ENCODE measurements around the gene RIMKLA.

The RIMKLA gene

DNA sequence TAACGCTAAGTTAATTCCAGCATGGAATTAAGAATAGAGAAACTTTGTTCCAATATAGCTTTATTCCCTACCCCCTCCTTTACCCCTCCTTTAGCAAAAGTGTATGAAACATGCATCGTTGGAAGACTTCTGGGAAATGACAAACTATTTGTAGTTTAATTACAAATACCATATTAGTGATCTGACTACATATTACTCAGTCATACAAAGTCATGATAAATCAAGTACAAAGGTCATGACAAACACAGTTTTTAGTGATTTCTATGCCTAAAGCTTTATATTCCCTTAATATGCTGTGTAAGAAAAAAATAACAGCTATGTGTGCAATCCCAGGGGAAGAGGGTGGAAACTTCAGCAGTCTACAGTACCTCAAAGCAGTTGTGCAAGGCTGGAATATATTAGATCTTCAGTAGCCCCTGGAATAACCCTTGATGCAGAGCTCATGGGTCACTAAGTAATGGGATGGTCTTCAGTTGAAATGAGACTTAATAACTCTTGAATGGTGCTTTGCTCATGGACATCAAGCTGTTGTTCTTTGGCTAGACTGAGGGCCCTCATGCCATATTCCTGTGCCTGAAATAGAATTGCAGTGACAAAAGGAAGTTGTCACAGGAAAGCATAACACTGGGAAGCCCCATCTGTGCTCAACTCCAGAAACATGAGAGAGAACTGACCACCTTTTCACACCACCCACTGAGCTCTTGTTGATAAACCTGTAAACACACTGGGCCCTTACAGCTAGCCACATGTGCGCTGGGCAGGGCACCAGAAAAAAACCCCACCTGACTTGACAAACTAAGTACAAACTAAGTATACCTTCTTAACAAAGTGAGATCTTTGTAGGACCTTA is 49.9 kb downstream of the RIMKLA start:
- no peak for DNase-seq (ENCODE audit: low read depth, low spot score)

DNA sequence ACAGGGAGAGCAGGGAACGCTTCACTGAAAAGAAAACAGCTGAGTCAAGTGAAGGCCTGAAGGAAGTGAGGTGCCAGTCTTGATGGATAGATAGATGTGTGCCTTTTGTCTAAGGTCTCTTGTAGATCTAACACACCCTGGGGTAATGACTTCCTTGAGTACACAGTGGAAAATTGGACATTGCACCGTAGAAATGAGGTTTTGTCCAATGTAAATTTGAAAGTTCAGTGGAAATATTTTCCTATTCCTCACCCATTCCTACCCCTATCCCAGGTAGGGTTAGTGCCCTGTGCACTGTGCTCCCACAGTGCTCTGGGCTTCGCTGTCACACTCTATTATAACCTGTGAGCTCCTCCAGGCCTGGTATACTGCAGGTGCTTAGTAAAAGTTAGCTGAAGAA is 50.9 kb downstream of the RIMKLA start:
- DNase-seq (ENCODE audit: low read depth, low spot score): no peak

DNA sequence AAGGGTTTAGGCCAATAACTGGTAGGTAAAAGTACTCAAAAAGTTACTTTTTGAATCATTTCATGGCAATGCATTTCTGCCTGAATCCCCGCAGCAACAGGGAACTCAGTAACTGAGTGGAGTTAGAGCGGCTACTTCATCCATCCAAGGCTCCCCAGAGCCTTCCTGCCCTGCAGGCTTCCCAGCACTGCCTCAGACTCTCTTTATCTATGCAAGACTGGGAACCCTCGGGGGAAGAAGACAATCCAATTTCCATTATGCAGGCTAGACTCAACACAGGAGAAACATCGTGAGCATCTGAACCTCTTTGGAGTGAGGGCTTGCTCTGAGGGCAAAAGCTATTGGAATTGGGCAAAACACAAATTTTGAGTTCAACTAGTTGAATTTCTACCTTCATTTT is 52.1 kb downstream of the RIMKLA start:
- no peak for DNase-seq (ENCODE audit: low read depth, low spot score)

DNA sequence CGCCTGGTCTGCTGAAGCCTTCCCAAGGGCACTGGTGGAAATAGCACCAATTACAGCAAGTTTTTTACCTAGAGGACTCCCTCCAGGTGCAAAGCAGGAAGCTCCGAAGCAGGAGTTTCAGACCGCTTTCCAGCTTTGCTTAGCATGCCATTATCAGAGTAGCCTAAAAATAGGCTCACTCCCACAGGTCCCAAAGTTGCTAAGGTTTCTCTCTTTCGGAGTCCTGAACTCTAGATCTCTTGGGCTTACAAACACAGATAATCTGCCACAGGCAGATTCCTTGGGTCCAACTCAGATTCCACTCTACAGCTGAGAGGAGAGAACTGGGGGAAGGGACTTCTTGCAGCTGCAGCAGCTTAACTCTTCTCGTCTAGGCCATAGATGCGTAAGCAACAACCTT is 52.8 kb downstream of the RIMKLA start:
- DNase-seq (ENCODE audit: low read depth, low spot score): no peak

DNA sequence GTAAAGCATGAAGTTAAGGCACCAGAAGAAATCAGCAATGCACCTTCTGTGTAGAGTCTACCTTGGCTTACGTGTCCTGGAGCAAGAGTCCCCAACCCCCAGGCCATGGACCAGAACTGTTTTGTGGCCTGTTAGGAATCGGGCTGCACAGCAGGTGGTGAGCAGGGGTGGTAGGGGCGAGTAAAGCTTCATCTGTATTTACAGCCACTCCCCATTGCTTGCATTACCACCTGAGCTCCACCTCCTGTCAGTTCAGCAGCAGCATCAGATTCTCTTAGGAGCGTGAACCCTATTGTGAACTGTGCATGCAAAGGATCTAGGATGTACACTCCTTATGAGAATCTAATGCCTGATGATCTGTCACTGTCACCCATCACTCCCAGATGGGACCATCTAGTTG is 53.7 kb downstream of the RIMKLA start:
- DNase-seq (ENCODE audit: low read depth, low spot score): no peak

DNA sequence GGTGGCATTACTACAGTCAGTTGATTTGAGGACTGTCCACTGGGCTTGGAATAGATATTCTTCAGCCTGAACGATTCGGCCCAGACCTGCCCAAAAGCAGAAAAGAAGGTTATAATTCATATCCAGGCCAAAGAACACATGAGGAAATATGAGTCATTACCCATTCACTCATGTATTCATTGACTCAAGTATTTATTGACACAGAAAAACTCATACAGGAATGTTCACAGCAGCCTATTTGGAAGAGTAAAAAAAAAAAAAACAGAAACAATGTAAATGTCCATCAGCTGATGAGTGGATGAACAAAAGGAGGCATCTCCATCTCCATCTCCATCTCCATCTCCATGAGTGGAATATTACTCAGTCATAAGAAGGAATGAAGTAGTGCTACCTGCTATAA is 59.3 kb downstream of the RIMKLA start:
- no peak for DNase-seq (ENCODE audit: low read depth, low spot score)

DNA sequence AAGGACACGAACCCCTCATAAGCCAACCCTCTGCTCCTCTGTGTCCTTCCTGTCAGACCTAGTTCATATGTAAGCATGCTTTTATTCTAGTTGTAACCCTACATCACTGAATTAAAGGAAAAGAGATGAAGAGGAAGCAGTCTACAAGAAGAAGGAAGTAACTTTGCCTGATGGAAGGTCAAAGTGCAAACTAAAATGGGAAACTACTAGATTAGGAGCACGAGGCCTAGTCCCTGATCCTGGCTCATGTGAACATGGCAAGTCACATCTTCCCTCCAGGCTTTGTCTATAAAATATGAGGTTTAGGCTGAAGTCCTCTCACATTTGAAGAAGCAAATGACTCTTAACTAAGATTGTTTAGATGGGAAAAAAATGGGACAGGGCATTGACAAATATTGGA is 62.1 kb downstream of the RIMKLA start:
- DNase-seq (ENCODE audit: low read depth, low spot score): no peak

DNA sequence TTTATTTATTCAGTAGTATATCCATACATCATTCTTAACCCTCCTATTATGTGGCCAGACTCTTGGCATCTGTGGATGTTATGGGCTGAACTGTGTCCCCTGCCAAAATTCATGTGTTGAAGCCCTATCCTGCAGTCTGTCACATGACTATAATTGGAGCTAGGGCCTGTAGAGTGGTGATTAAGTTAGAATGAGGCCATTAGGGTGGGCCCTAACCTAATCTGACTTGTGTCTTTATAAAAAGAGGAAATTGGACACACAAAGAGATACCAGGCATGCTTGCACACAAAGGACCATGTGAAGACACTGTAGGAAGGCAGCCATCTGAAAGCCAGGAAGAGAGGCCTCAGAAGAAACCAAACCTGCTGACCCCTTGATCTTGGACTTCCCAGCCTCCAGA is 68.7 kb downstream of the RIMKLA start:
- DNase-seq (ENCODE audit: low read depth, low spot score): no peak

DNA sequence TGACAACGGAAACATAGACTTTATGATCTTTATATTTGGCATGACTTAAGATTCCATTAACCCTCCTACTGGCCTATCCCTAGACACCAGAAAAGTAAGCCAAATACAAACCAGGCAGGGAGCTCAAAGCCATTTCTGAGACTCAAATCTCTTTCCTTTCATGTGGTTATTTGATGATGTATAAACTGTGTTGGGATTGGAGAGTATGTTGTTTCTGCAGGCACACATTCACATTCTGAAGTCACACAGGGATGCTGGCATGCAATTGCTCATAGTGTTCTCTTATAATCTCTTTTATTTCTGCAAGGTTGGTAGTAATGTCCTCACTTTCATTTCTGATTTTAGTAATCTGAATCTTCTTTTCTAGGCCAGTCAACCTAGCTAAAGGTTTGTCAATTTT is 69.5 kb downstream of the RIMKLA start:
- DNase-seq (ENCODE audit: low read depth, low spot score): no peak

DNA sequence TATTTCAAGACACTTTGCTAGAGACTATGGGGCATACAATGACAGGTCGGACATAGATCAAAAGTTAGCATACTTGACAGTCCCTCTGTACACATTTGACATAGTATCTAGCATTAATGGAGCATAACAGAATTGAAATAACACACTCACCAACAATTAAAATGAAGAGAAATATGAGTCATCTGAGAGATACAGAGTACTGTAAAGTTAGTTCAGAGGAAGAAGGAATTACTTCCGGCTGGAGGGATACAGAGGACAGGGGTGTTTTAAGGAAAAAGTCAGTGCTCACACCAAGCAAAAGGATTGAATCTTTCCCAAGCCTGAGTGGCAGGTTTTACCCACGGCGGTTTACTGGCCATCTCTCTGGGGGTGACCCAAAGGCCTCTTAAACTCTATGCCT is 72.8 kb downstream of the RIMKLA start:
- no peak for DNase-seq (ENCODE audit: low read depth, low spot score)

DNA sequence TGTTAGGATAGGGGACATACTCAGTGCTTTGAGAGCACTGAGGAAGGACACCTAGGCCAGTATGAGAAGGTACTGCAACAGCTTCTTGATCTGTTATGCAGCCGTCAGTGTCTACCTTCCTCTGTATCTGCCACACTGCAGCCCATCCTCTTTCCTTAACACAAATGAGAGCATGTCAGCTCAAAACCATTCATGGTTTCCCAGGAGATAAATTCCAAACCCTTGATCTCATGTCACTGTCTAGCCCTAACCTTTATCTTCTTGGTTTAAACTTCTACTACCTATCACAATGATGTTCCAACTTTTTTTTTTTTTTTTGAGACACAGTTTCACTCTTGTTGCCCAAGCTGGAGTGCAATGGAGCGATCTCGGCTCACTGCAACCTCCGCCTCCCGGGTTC is 73.8 kb downstream of the RIMKLA start:
- DNase-seq (ENCODE audit: low read depth, low spot score): no peak

DNA sequence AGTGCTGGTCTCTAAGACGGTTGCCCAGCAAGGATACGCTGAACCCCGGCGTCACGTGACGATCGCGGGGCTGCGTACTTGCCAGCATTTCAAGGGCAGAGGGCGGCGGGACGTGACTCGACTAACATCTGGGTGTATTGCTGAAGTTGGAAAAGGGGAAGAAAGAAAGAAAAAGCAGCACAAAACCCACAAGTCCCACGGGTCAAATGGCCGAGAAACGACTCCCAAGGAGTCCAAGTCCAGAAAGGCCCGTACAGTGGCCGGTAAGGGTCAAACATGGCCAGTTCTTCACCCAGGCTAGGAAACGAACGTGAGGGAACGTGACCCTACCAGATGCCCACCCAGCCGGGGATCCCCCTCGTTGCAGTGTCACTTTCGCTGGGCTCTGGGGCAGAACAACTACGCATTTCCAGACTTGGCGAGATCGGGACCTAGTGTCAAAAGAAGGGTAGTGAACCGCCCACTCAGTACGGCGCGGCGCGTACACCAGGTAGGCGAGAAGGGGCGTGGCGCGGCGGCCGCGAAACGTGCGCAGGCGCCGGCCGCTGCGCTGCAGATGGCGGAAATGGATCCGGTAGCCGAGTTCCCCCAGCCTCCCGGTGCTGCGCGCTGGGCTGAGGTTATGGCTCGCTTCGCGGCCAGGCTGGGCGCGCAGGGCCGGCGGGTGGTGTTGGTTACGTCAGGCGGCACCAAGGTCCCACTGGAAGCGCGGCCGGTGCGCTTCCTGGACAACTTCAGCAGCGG is 75.6 kb downstream of the RIMKLA start, which contains the start of the genes PPCS and ZMYND12:
Gene PPCS (plus strand): TSS at position 534 of the 744 bp plus-strand sequence. CDS start 23 bp downstream, at position 557.
Gene ZMYND12 (minus strand): TSS at position 13 of the 744 bp plus-strand sequence. CDS start 25 bp downstream, outside the sequence.
- DNase-seq (ENCODE audit: low read depth, low spot score): peak; percentile 81

DNA sequence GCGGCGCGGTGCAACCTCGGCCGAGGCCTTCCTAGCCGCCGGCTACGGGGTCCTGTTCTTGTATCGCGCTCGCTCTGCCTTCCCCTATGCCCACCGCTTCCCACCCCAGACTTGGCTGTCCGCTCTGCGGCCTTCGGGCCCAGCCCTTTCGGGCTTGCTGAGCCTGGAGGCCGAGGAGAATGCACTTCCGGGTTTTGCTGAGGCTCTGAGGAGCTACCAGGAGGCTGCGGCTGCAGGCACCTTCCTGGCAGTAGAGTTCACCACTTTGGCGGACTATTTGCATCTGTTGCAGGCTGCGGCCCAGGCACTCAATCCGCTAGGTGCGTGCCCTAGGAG is 76.1 kb downstream of the RIMKLA start:
- peak; percentile 19 for DNase-seq (ENCODE audit: low read depth, low spot score)

DNA sequence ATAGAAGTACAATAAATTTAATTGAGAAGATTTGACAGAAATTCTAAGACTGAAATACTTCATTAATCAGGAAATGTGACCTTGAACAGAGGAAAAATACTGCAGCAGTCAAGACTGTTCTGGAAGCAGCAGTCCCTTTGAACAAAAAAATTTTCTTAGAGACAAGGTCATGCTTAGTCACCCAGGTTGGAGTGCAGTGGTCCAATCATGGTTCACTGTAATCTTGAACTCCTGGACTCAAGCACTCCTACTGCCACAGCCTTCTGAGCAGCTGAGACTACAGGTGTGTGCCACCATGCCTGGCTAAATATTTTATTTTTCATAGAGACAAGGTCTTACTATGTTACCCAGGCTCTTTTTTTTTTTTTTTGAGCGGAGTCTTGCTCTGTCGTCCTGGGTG is 80.6 kb downstream of the RIMKLA start:
- DNase-seq (ENCODE audit: low read depth, low spot score): no peak

DNA sequence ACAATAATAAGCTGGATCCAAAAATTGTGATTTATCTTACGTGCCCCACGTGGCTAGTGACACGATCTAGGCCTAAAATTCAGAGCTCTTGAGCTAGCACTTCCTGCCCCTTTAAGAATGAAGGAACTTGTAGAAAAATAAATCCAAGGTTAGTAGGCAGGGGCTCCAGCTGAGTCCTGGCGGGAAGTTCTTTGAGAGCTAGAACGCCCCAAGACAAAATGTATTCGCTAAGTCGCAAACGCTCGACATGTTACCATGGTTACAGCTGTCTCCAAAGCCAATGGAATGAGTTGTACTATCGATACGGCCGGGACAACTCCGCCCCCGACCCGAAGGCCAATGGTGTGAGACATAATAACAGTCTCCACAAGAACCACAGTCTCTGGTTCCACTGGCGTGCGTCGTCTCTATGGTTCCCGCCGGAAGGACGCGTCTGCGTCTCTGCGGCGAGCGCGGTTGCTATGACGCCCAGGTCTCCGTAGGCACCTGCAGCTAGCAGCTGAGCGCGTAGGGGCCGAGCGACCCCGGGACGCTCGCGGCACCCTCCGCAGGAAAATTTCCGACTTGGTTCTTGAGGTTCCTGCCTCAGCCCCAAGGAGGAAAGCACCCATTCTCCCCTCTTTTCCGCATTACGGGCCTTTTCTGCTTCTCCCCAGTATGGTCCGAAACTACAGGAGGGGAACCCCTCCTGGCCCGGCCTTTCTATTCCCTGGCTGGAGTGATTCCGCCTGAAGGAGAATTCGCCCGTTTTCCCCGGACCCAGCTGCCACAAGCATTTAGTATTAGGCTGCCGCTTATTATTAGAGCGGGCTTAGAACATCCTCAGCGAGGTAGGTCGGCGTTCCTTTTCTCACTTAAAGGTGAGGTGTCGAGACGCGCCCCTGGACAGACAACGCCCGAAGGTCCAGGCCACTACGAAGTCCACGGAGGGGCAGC is 82.5 kb downstream of the RIMKLA start, which contains the start of gene CCDC30:
Gene CCDC30 (plus strand): TSS at position 459 of the 936 bp plus-strand sequence. CDS start 17,266 bp downstream, outside the sequence.
- DNase-seq (ENCODE audit: low read depth, low spot score): peak; percentile 95

DNA sequence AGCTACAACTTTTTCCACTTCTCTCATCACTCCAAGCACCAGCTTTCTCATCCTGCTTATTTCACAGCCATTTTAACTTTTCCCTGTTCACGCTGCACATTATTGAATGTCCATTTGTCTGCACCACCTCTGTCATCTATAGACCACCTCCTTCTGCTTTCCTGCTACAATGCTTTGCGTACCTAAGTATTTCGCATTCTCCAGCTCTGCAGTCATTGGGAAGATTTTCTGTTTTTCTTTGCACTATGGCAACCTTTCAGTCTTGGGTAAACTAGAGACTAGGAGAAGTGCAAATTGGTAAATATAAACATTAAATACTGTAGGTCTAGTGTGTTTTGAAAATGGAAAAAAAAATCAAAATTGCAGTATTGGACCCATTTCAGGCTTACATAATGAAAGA is 83.3 kb downstream of the RIMKLA start:
- no peak for DNase-seq (ENCODE audit: low read depth, low spot score)

DNA sequence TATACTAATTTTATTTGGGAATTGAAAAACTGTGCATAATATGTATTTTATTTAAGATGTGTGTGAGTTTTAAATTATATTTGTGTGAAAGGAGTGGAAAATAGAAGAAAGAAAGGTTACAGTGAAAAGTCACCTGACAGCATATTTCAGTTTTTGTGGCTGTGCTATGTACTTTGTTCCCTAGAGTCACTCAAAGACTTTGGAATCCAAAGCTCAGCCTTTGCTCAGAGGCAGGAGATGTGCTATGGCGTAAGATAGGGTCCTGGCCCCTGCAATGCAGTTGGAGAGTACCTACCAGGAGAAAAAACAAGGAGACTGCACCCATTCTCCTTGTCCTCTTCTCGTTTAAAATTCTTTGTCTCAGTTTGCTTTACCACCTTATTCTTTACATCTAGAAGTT is 85.4 kb downstream of the RIMKLA start:
- no peak for DNase-seq (ENCODE audit: low read depth, low spot score)

DNA sequence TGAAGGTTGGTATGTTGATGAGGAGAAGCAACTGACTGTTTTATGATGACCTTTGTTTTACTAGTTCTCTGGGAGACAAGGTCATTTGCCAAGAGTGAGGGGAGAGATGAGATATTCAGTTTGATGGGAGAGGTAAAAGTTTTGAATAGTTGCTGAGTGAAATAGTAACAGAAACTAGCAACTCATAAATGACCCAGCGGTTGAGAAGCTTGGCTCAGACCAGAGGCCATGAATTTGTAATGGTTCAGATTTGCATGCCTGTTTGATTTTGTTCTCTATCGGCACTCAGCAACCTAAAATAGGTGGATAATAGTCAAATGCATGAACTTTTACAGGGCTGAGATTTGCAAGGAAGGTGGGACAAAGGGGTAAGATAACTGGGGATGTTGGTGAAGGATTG is 89.1 kb downstream of the RIMKLA start:
- no peak for DNase-seq (ENCODE audit: low read depth, low spot score)
